WTC11 (cell line): ENCODE measurements around the gene DHFR. TPM values are rescaled to one million over a fixed set of nuclear protein-coding genes. Genes with fewer than 3 reads are reported as not detected.

Source experiments
- ATAC-seq: fragments of 200-7000 bp; cut with Tn5 transposase; 2 replicates; pipeline ENCODE4 v1.10.0; 2021; ENCODE audit warnings: mild to moderate bottlenecking, moderate library complexity
- CTCF ChIA-PET: fragments of 300-600 bp; sonication (Branson Sonifier 250); formaldehyde crosslinking; loops from one replicate; lab custom pipeline; 2021; ENCODE audit warnings: antibody characterized with exemption; lab: Charles Lee
- POLR2A ChIA-PET: fragments of 350-600 bp; sonication (Branson Sonifier 250); formaldehyde crosslinking; loops from one replicate; lab custom pipeline; 2021; ENCODE audit warnings: antibody characterized with exemption; lab: Charles Lee
- DNase-seq: peaks from one replicate; pipeline ENCODE4 v3.0.0; 2021; ENCODE audit warnings: low spot score
- H3K27ac Mint-ChIP-seq: 2 replicates; pipeline ENCODE4 v1.8.0; 2021; ENCODE audit warnings: mixed read lengths
- H3K27me3 Mint-ChIP-seq: 2 replicates; pipeline ENCODE4 v1.8.0; 2021; ENCODE audit warnings: low read depth, mild to moderate bottlenecking, moderate library complexity, mixed read lengths
- H3K36me3 Mint-ChIP-seq: 2 replicates; pipeline ENCODE4 v1.8.0; 2021; ENCODE audit warnings: mixed read lengths
- H3K4me1 Mint-ChIP-seq: 2 replicates; pipeline ENCODE4 v1.8.0; 2022; ENCODE audit warnings: mixed read lengths
- H3K4me3 Mint-ChIP-seq: 2 replicates; pipeline ENCODE4 v1.8.0; 2021; ENCODE audit warnings: mild to moderate bottlenecking, moderate library complexity, mixed read lengths
- H3K9me3 Mint-ChIP-seq: 2 replicates; pipeline ENCODE4 v1.8.0; 2021; ENCODE audit warnings: mixed read lengths
- ARID4B ChIP-seq: sonication (generic); formaldehyde crosslinking; IDR thresholded peaks from 2 replicates; pipeline ENCODE4 v1.8.0; 2023; ENCODE audit warnings: missing genetic modification reagents, mild to moderate bottlenecking, borderline replicate concordance
- CREB1 ChIP-seq: sonication (generic); formaldehyde crosslinking; IDR thresholded peaks from 2 replicates; pipeline ENCODE4 v1.8.0; 2023; ENCODE audit warnings: mild to moderate bottlenecking, missing genetic modification reagents
- ERG ChIP-seq: fragments of 250-450 bp; sonication (Bioruptor Pico); IDR thresholded peaks from 2 replicates; pipeline ENCODE4 v1.8.0; 2021; ENCODE audit warnings: mild to moderate bottlenecking
- FOXK1 ChIP-seq: sonication (generic); formaldehyde crosslinking; IDR thresholded peaks from 2 replicates; pipeline ENCODE4 v1.8.0; 2022; ENCODE audit warnings: mild to moderate bottlenecking, moderate library complexity, missing genetic modification reagents
- GRHL2 ChIP-seq: fragments of 250-450 bp; sonication (Bioruptor Pico); IDR thresholded peaks from 2 replicates; pipeline ENCODE4 v1.8.0; 2022; ENCODE audit warnings: mild to moderate bottlenecking, moderate library complexity; ENCODE audit not compliant: insufficient replicate concordance, severe bottlenecking
- HMGXB4 ChIP-seq: sonication (generic); formaldehyde crosslinking; IDR thresholded peaks from 2 replicates; pipeline ENCODE4 v1.8.1; 2023; ENCODE audit warnings: mild to moderate bottlenecking, moderate library complexity, missing genetic modification reagents
- NFATC4 ChIP-seq: fragments of 250-450 bp; sonication (Bioruptor Pico); IDR thresholded peaks from 2 replicates; pipeline ENCODE4 v1.9.0; 2021; ENCODE audit warnings: mild to moderate bottlenecking
- NFE2L1 ChIP-seq: sonication (generic); formaldehyde crosslinking; IDR thresholded peaks from 2 replicates; pipeline ENCODE4 v1.8.1; 2023; ENCODE audit warnings: missing genetic modification reagents
- NR2C2 ChIP-seq: sonication (generic); formaldehyde crosslinking; IDR thresholded peaks from 2 replicates; pipeline ENCODE4 v1.8.0; 2022; ENCODE audit warnings: mild to moderate bottlenecking, missing genetic modification reagents
- USF2 ChIP-seq: sonication (generic); formaldehyde crosslinking; IDR thresholded peaks from 2 replicates; pipeline ENCODE4 v1.8.1; 2023; ENCODE audit warnings: mild to moderate bottlenecking, missing genetic modification reagents, moderate library complexity
- ZNF121 ChIP-seq: sonication (generic); formaldehyde crosslinking; IDR thresholded peaks from 2 replicates; pipeline ENCODE4 v1.8.0; 2023; ENCODE audit warnings: missing genetic modification reagents
- ZNF138 ChIP-seq: sonication (generic); formaldehyde crosslinking; conservative IDR thresholded peaks from 2 replicates; pipeline ENCODE4 v1.8.1; 2022; ENCODE audit warnings: mild to moderate bottlenecking, moderate library complexity, missing genetic modification reagents
- ZNF512 ChIP-seq: sonication (generic); formaldehyde crosslinking; IDR thresholded peaks from 2 replicates; pipeline ENCODE4 v1.8.1; 2022; ENCODE audit warnings: missing genetic modification reagents, borderline replicate concordance
- total RNA-seq: library from RNA; stranded (reverse); gene quantifications from 3 replicates; pipeline ENCODE4 v1.2.3, GENCODE V29; 2021

DHFR gene
- total RNA-seq, 1 experiment from 2014 or later = 68.0 TPM

GRCh38 chr5:80641353-80641752 lies 13.4 kb downstream of the DHFR start (continued):
- no peak for TF ChIP-seq HMGXB4 (CRISPR knock-in tag)

- POLR2A ChIA-PET = no interaction called here
- ATAC-seq (no peak), DNase-seq (no peak)
- Mint-ChIP-seq H3K4me1 (no peaks in the 10 kb centered on the region), H3K4me3 (no peak overlapping the region), H3K27me3 (no peaks in the 10 kb centered on the region), H3K9me3 (peaks cover 6% of the 10 kb centered on the region; the same call in 1 of the 2 replicates), H3K36me3 (peaks cover 62% of the 10 kb centered on the region), H3K27ac (no peak overlapping the region)
- CTCF ChIA-PET = no interaction called here
- no peak for TF ChIP-seq ERG (CRISPR knock-in tag)
- no peak for TF ChIP-seq NFE2L1
- no peak for TF ChIP-seq ZNF138 (CRISPR knock-in tag)
- no peak for TF ChIP-seq ARID4B (CRISPR knock-in tag)
- TF ChIP-seq FOXK1 (CRISPR knock-in tag) = no peak
- TF ChIP-seq NFATC4 = no peak
- TF ChIP-seq CREB1 = no peak
- TF ChIP-seq ZNF121 (CRISPR knock-in tag) = no peak
- TF ChIP-seq, all 79 proteins: peak for 0
Observed at GRCh38 chr5:80634193-80634592, 20.6 kb downstream of the DHFR start.

GRCh38 chr5:80632700-80633099 lies 22.1 kb downstream of the DHFR start:
- POLR2A ChIA-PET = no interaction called here
- no peaks in the 10 kb centered on the region for H3K4me1 Mint-ChIP-seq
- no peak for DNase-seq
- no peak overlapping the region for H3K27ac Mint-ChIP-seq
- H3K4me3 Mint-ChIP-seq = no peak overlapping the region
- CTCF ChIA-PET = no interaction called here
- peaks cover 6% of the 10 kb centered on the region; the same call in 1 of the 2 replicates for H3K9me3 Mint-ChIP-seq
- no peaks in the 10 kb centered on the region for H3K27me3 Mint-ChIP-seq
- ATAC-seq = no peak
- H3K36me3 Mint-ChIP-seq = peaks cover 51% of the 10 kb centered on the region
- TF ChIP-seq ZNF512 (CRISPR knock-in tag) = no peak
- no peak for TF ChIP-seq USF2 (CRISPR knock-in tag)
- TF ChIP-seq NFE2L1 = no peak
- TF ChIP-seq NR2C2 (CRISPR knock-in tag) = no peak
- no peak for TF ChIP-seq GRHL2 (CRISPR knock-in tag)
- TF ChIP-seq, all 79 proteins: peak for 0
